AG09309 (cell line): ENCODE data around the gene DDX4.

Experiments
- DNase-seq: peaks from one replicate; pipeline ENCODE4 v3.0.0-alpha.2; 2010; ENCODE audit warnings: low read depth
- H3K4me3 ChIP-seq: 2 replicates; pipeline ENCODE4 v1.5.1; 2011; ENCODE audit warnings: mild to moderate bottlenecking, low read depth, low read length, moderate library complexity; ENCODE audit not compliant: control insufficient read depth
- CTCF ChIP-seq: IDR thresholded peaks from 2 replicates; pipeline ENCODE4 v1.5.1; 2011; ENCODE audit warnings: mild to moderate bottlenecking, low read depth, low read length, inconsistent platforms; ENCODE audit not compliant: insufficient read depth, control insufficient read depth; ENCODE audit errors: missing control alignments

DDX4 gene

GRCh38 chr5:55860288-55860687 is 122.4 kb downstream of the DDX4 start:
- H3K4me3 ChIP-seq: no peak overlapping the region
- no peak for DNase-seq
- TF ChIP-seq CTCF: no peak

DNA sequence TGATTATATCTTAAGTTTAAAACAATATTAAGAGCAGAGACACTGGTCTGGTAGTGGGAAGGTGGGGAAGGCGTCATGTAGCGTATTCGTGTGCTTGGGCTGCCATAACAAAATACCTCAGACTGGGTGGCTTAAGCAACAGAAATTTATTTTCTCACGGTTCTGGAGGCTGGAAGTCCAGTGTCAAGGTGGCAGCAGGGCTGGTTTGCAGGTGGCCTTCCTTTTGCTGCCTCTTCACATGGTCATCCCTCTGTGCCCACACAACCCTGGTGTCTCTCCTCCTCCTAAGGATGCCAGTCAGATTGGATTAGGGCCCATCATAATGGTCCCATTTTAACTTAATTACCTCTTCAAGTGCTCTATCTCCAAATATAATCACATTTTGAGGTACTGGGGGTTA is 122.8 kb downstream of the DDX4 start:
- TF ChIP-seq CTCF: no peak
- no peak for DNase-seq
- H3K4me3 ChIP-seq: no peak overlapping the region

DNA sequence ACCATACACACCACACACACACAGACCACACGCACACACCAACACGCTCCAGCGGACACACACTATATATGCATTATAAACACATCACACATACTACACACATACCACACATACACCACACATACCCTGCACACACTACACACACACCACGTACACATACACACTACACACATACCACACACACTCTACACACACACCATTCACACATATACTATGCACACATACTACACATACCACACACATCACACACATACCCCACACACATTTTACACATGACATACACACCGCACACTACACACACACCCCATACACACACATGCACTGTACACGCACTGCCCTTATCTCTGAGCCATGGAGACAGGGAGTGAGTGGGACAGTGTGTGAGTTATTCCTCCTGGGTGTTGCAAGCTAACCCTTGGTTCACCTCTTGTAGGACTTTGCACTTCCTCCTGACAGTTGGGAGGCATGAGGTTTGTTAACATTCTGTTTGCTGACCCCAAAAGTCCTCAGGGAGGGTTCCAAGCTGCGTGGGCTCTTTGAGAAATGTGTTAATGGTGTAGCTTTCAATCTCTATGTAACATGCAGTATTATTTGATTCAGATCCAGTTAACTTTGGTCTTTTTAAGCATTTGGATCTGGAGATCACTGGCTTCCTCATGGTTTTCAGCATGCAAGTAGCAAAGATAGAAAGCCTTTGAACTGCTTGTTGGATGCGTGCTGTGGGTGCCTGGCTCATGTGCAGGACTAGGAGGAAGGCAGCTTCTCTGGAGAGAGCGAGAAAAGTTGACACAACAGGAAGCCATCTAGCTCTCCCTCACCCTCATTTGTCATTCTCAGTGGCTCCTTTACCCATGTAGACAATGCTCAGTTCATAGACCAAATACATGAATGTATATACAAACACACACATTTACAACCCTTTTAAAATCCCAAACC is 127.0 kb downstream of the DDX4 start:
- H3K4me3 ChIP-seq: no peak overlapping the region
- DNase-seq: no peak
- no peak for TF ChIP-seq CTCF

GRCh38 chr5:55865831-55866230 is 128.0 kb downstream of the DDX4 start:
- H3K4me3 ChIP-seq: no peak overlapping the region
- no peak for DNase-seq
- no peak for TF ChIP-seq CTCF

DNA sequence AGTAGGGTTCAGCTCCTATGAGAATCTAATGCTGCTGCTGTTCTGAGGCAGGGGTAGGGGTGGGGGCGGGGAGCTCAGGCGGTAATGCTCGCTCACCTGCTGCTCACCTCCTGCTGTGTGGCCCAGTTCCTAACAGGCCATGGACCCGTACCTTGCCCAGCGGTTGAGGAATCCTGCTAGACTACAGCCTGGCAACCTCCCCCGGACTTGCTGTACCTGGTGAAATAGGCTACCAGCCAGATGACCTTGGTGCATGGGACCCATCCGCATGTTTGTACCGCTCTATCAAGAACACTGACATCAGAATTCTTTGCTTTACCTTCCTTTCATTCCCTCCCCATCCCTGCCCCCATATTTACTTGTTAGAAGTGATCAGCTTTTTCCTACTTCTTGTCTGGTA is 128.6 kb downstream of the DDX4 start:
- no peak for DNase-seq
- no peak overlapping the region for H3K4me3 ChIP-seq
- TF ChIP-seq CTCF: no peak
